Mucosa of descending colon (tissue), 3 donors: ENCODE data around the gene PF4V1. TPM values are rescaled to one million over a fixed set of nuclear protein-coding genes. Genes with fewer than 3 reads are reported as not detected.

Source experiments
- ATAC-seq: fragments of 200-7000 bp; cut with Tn5 transposase; one replicate; pipeline ENCODE4 v1.9.1; 2020; ENCODE audit warnings: mild to moderate bottlenecking, moderate library complexity
- DNase-seq, 3 donors: peaks; one replicate each; pipeline ENCODE4 v3.0.0-alpha.2; 2020
- H3K36me3 ChIP-seq: fragments of 200-600 bp; one replicate; pipeline ENCODE4 v1.8.0; 2021; ENCODE audit warnings: low read depth, mild to moderate bottlenecking
- H3K4me1 ChIP-seq: fragments of 200-600 bp; one replicate; pipeline ENCODE4 v1.8.0; 2021; ENCODE audit warnings: low read depth, mild to moderate bottlenecking
- H3K4me3 ChIP-seq: fragments of 200-600 bp; one replicate; pipeline ENCODE4 v1.8.0; 2021; ENCODE audit warnings: mild to moderate bottlenecking
- H3K9me3 ChIP-seq: fragments of 200-600 bp; one replicate; pipeline ENCODE4 v1.8.0; 2021; ENCODE audit warnings: mild to moderate bottlenecking
- intact Hi-C, 2 donors: fragments of 100-400 bp; cut with DNase I in 1 of 2; cut with micrococcal nuclease in 1 of 2; formaldehyde crosslinking; loops; one replicate each; pipeline versions ENCODE4 v1.11.0 to v1.11.1; 2022; cut with DNase I, micrococcal nuclease
- total RNA-seq, 3 donors: library from RNA; stranded (reverse); fragmentation: NEBNext Ultra II Directional in 2 of 3; extraction: Animal tissue kit (Norgen Biotek cat#: 25700) in 2 of 3; gene quantifications; one replicate each; pipeline versions ENCODE4 v1.2.1 to v1.2.4, GENCODE V29; 2021 to 2023
- TF ChIP-seq, protein P1 (sequence below): fragments of 200-600 bp; IDR thresholded peaks from one replicate; pipeline ENCODE4 v1.8.0; 2022; ENCODE audit warnings: antibody characterized with exemption, mild to moderate bottlenecking
- donor health status: DM: no; HTN: no; CAD: no; lungs with moderate emphysema.
- donor health status: DM: no; HTN: no; CAD: no.
- donor health status: DM: no; HTN: yes; CAD: no.

PF4V1 gene
- total RNA-seq, 3 donors from 2014 or later = not detected

DNA sequence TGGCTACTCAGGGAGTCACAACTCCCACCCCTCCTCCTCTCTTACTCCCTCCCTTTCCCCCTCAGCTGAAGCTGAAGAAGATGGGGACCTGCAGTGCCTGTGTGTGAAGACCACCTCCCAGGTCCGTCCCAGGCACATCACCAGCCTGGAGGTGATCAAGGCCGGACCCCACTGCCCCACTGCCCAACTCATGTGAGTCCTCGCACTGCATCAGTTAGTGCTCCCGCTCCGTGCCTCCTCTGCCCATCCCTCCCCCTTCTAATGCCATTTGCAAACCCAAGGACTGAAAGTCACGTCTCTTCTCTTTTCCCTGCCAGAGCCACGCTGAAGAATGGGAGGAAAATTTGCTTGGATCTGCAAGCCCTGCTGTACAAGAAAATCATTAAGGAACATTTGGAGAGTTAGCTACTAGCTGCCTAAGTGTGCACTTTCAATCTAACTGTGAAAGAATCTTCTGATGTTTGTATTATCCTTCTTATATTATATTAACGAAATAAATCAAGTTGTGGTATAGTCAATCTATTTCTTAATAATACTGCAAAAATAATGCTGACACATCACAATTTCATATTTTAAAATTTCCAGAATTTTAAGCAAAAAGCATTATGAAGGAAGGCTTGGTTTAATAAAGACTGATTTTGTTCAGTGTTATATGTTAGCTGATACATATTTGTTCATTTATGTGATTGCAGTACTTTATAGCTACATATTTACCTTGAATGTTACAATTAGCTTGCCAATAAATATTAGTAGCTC lies 800 bp downstream of the PF4V1 start:
- TF ChIP-seq, protein P1, sequence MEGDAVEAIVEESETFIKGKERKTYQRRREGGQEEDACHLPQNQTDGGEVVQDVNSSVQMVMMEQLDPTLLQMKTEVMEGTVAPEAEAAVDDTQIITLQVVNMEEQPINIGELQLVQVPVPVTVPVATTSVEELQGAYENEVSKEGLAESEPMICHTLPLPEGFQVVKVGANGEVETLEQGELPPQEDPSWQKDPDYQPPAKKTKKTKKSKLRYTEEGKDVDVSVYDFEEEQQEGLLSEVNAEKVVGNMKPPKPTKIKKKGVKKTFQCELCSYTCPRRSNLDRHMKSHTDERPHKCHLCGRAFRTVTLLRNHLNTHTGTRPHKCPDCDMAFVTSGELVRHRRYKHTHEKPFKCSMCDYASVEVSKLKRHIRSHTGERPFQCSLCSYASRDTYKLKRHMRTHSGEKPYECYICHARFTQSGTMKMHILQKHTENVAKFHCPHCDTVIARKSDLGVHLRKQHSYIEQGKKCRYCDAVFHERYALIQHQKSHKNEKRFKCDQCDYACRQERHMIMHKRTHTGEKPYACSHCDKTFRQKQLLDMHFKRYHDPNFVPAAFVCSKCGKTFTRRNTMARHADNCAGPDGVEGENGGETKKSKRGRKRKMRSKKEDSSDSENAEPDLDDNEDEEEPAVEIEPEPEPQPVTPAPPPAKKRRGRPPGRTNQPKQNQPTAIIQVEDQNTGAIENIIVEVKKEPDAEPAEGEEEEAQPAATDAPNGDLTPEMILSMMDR = no peak
- no peak overlapping the region for H3K4me3 ChIP-seq
- no peaks in the 10 kb centered on the region for H3K9me3 ChIP-seq
- H3K36me3 ChIP-seq = no peaks in the 10 kb centered on the region
- no peaks in the 10 kb centered on the region for H3K4me1 ChIP-seq
- intact Hi-C loops = no loop called here
- no peak for ATAC-seq
- no peak for DNase-seq

DNA sequence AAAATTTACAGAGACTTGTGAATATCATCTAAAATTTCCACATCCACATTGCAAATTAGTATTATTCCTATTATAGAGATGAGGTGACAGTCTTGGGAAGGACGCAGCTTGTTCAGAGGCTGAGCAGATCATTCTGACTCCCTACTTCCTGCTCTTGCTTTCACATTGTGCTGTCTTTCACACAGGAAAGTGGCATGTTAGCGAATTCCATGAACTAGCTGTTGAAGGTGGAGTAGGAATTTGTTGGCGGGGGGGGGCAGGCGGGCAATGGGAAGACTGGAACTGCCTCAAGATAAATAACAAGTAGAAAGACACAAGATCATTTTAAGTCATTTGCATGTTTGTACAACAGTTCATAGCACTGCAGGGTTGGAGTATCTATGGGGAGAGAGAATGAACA lies 2.3 kb downstream of the PF4V1 start:
- H3K36me3 ChIP-seq = no peaks in the 10 kb centered on the region
- H3K4me1 ChIP-seq = no peaks in the 10 kb centered on the region
- TF ChIP-seq, protein P1 = no peak
- H3K9me3 ChIP-seq = no peaks in the 10 kb centered on the region
- no peak overlapping the region for H3K4me3 ChIP-seq
- no peak for DNase-seq
- intact Hi-C loops = no loop called here
- ATAC-seq = no peak

- DNase-seq (no peak), ATAC-seq (no peak)
- TF ChIP-seq, protein P1 = no peak
- no peaks in the 10 kb centered on the region for H3K9me3 ChIP-seq
- no peaks in the 10 kb centered on the region for H3K4me1 ChIP-seq
- intact Hi-C loops = no loop called here
- H3K36me3 ChIP-seq = no peaks in the 10 kb centered on the region
- no peak overlapping the region for H3K4me3 ChIP-seq
Measured at GRCh38 chr4:73856518-73856917, 3.4 kb downstream of the PF4V1 start.

DNA sequence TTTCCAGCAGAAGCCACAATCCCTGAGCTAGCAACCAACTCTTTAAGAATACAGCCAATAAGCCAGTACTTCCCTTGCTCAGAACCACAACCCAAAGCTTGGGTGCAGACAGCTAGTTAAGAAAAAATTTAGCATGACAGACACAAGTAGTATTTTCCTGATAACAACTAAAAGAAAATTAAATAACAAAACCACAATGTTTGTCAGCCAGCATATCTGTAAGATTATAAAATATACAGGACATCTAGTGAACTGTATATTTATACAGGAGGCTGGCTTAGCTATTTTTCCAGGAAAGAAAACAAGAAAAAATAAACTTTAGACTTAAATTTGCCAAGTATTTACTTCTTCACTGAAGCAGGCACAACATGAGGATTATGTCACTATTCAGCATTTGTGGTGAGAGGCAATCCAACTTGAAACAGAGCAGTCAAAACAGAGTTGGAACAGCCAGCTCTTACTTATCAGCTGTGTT lies 6.6 kb downstream of the PF4V1 start:
- no peaks in the 10 kb centered on the region for H3K9me3 ChIP-seq
- no peak for ATAC-seq
- TF ChIP-seq, protein P1 = no peak
- H3K4me1 ChIP-seq = no peaks in the 10 kb centered on the region
- no peaks in the 10 kb centered on the region for H3K36me3 ChIP-seq
- intact Hi-C loops = loop anchor here in 1 of 2 donors (10.0 kb wide), 1 partner anchor 175 kb away; the partner anchor contains the start of gene CXCL3
- no peak overlapping the region for H3K4me3 ChIP-seq
- DNase-seq = no peak

- H3K9me3 ChIP-seq = no peaks in the 10 kb centered on the region
- ATAC-seq (no peak), DNase-seq (no peak)
- TF ChIP-seq, protein P1 = no peak
- intact Hi-C loops = loop anchor here in 1 of 2 donors (10.0 kb wide), 1 partner anchor 175 kb away; the partner anchor contains the start of gene CXCL3
- H3K36me3 ChIP-seq = no peaks in the 10 kb centered on the region
- H3K4me3 ChIP-seq = no peak overlapping the region
- H3K4me1 ChIP-seq = no peaks in the 10 kb centered on the region
Measured at GRCh38 chr4:73860181-73860580, 7.1 kb downstream of the PF4V1 start.
